Measurements from ENCODE around the gene UNC45A.

DNA sequence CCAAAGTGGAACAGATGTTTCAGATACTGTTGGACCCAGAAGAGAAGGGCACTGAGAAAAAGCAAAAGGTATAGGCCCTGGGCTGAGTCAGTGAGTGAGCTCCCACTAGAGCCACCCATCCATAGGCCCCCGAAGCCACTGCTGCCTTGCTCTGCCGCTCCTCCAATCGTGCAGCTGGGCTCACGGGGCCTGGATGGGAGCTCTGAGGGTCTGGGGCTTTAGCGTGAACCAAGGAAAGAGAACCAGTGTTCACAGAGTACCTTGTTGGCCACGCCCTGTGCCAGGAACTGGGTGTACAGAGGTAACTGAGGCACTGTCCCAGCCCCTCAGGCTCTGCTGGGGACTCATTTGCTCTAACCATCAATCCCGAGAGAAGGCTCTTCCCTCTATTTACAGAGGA, 4.7 kb downstream of the UNC45A start:
- TF ChIP-seq, protein P1, sequence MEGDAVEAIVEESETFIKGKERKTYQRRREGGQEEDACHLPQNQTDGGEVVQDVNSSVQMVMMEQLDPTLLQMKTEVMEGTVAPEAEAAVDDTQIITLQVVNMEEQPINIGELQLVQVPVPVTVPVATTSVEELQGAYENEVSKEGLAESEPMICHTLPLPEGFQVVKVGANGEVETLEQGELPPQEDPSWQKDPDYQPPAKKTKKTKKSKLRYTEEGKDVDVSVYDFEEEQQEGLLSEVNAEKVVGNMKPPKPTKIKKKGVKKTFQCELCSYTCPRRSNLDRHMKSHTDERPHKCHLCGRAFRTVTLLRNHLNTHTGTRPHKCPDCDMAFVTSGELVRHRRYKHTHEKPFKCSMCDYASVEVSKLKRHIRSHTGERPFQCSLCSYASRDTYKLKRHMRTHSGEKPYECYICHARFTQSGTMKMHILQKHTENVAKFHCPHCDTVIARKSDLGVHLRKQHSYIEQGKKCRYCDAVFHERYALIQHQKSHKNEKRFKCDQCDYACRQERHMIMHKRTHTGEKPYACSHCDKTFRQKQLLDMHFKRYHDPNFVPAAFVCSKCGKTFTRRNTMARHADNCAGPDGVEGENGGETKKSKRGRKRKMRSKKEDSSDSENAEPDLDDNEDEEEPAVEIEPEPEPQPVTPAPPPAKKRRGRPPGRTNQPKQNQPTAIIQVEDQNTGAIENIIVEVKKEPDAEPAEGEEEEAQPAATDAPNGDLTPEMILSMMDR (IDR thresholded peaks at IDR 0.05): no peak
- TF ChIP-seq POLR2A (IDR thresholded peaks at IDR 0.05): no peak

Data from right lobe of liver (tissue), 4 donors.